Activated CD4-positive, alpha-beta T cell treated with anti-CD3 and anti-CD28 coated beads, Interleukin-2, amount 10 ng/mL, durations not matched to agents 24 days and 14 days (primary cell): ENCODE results near the gene TAS2R30. TPM values are rescaled to one million over a fixed set of nuclear protein-coding genes. Genes with fewer than 3 reads are reported as not detected.
"Not testable (repeated sequence)": the region's sequence is repeated elsewhere in the genome, so short reads cannot be mapped to it uniquely, and the experiment has no call there.

Source experiments
- DNase-seq: peaks from one replicate; pipeline ENCODE4 v3.0.0; 2022
- H3K27ac Mint-ChIP-seq: one replicate; pipeline ENCODE4 v1.8.0; 2022; ENCODE audit warnings: mild to moderate bottlenecking, mixed read lengths
- H3K27me3 Mint-ChIP-seq: one replicate; pipeline ENCODE4 v1.8.0; 2022; ENCODE audit warnings: mixed read lengths
- H3K36me3 Mint-ChIP-seq: one replicate; pipeline ENCODE4 v1.8.0; 2022; ENCODE audit warnings: low read depth, mild to moderate bottlenecking, mixed read lengths
- H3K4me1 Mint-ChIP-seq: one replicate; pipeline ENCODE4 v1.8.0; 2021; ENCODE audit warnings: mixed read lengths
- H3K4me3 Mint-ChIP-seq: one replicate; pipeline ENCODE4 v1.8.0; 2022; ENCODE audit warnings: mild to moderate bottlenecking, moderate library complexity, mixed read lengths
- H3K9me3 Mint-ChIP-seq: one replicate; pipeline ENCODE4 v1.8.0; 2021; ENCODE audit warnings: mixed read lengths
- intact Hi-C: fragments of 100-400 bp; cut with micrococcal nuclease; formaldehyde crosslinking; loops from one replicate; pipeline ENCODE4 v1.15.1; 2023
- total RNA-seq: library from RNA; stranded (reverse); gene quantifications from 2 replicates; pipeline ENCODE4 v1.2.3, GENCODE V29; 2022

The TAS2R30 gene
- total RNA-seq, 1 donor from 2014 or later, result 4.4 TPM

DNA sequence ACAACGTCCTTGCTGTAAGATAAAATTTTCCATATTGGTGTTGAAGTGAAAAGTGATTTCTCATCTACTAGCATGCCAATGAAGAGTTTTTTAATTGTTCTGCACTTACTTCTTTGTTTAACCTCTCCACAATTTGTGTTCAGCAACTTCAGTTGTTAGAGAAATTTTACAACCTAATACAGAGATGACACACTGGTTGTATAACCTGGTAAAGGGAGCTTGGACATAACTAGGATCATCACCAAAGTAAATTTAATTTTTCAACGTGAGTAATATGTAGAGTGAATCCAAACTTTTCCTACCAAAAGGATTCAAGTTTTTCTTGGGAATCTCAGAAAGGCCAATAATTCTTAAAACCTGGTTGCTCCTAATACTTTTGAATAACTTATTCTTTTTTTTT, 28.9 kb downstream of the TAS2R30 start:
- no peak overlapping the region for H3K4me3 Mint-ChIP-seq
- H3K36me3 Mint-ChIP-seq, result peaks cover 53% of the 10 kb centered on the region
- intact Hi-C loops, result no loop called here
- H3K4me1 Mint-ChIP-seq, result peaks cover 15% of the 10 kb centered on the region
- no peaks in the 10 kb centered on the region for H3K27me3 Mint-ChIP-seq
- peaks cover 28% of the 10 kb centered on the region for H3K9me3 Mint-ChIP-seq
- no peak for DNase-seq
- no peak overlapping the region for H3K27ac Mint-ChIP-seq

DNA sequence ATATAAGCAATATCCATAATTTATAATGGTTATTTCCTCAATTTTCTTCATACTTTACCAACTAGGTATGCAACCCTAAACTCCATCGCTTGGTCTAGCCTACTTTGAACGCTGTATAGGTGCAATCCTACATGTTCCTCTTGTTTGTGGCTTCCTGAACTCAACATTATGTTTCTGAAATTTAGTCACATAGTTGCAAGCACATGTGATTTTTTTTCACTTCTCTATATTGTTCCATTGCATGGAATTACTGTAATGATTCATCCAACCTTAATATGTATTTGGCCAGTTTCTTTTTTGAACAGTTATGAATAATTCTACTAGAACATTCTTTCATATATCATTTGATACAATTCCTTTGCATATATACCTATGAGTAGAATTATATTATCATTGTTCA, 39.5 kb downstream of the TAS2R30 start:
- intact Hi-C loops, H3K4me3 Mint-ChIP-seq: not testable (repeated sequence)

DNA sequence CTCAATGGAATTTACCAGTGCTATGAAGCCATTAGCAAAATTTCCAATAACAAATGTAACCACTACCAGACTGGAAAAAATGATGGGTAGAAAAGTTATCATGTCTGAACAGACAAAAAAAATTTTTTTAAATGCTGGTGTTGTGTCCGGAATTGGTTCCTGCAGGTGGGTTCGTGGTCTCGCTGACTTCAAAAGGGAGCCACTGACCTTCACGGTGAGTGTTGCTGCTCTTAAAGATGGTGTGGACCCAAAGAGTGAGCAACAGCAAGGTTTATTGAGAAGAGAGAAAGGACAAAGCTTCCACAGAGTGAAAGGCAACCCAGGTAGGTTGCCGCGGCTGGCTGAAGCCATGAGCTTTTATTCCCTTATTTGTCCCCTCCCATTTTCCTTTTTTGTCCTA, 42.3 kb downstream of the TAS2R30 start, which contains the start of gene TAS2R43:
TAS2R43 (minus strand) TSS at position 186 of the 400 bp plus-strand sequence; CDS start at position 102, 84 bp downstream.
- Mint-ChIP-seq H3K4me1 (no peaks in the 10 kb centered on the region), H3K27ac (no peak within 1 kb of the TSS), H3K9me3 (no peaks in the 10 kb centered on the region), H3K36me3 (peaks cover 18% of the 10 kb centered on the region), H3K4me3 (no peak within 1 kb of the TSS), H3K27me3 (no peaks in the 10 kb centered on the region)
- intact Hi-C loops, result no loop called here
- no peak for DNase-seq

More for the DNA sequence above, 39.5 kb downstream of the TAS2R30 start:
- not testable (repeated sequence) for H3K4me1 Mint-ChIP-seq, H3K27ac Mint-ChIP-seq, DNase-seq, H3K27me3 Mint-ChIP-seq
- peaks cover 25% of the 10 kb centered on the region for H3K36me3 Mint-ChIP-seq
- peaks cover 10% of the 10 kb centered on the region for H3K9me3 Mint-ChIP-seq

DNA sequence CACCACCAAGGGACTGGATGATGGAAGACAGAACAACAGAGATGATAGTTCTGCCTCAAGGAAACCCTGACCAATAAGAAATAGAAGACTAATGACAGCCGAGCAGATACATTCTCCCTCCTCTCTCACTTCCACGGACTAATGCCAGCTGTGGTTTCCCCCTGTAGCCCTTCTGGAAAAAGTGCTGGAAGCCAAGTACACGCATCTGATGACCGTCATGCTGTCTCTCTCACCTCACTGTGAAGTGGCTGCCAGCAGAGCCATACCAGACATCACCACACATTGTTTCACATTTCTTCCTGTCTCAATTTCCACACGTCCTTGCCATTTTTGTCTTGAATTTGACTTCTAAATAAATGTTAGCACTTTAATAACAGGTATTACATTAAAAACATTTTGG, 45.2 kb downstream of the TAS2R30 start:
- H3K27ac Mint-ChIP-seq, result no peak overlapping the region
- H3K27me3 Mint-ChIP-seq, result no peaks in the 10 kb centered on the region
- no peaks in the 10 kb centered on the region for H3K9me3 Mint-ChIP-seq
- H3K36me3 Mint-ChIP-seq, result peaks cover 19% of the 10 kb centered on the region
- no peak for DNase-seq
- intact Hi-C loops, result loop anchor here (5.0 kb wide), 1 partner anchor 83 kb away; the partner anchor contains the start of gene SMIM10L1
- H3K4me1 Mint-ChIP-seq, result peaks cover 5% of the 10 kb centered on the region
- no peak overlapping the region for H3K4me3 Mint-ChIP-seq

DNA sequence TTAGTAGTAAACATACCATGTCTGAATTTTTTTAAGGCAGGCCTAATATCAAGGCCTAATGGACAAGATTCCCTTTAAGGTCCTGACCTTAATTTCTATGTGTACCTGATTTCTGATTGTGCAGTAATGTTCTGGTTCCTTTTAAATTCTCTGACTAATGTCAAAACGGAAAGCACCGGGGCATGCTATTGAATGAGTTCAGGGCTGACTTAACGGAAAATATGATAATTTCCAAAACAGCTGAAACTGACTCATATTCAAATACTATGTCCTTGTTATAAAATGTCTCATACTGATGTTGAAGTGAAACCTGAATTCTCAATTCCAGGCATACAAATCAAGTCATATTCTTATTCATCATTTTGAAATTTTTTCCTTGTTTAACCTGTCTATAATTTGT, 49.0 kb downstream of the TAS2R30 start:
- DNase-seq, result no peak
- H3K4me1 Mint-ChIP-seq, result peaks cover 5% of the 10 kb centered on the region
- H3K4me3 Mint-ChIP-seq, result no peak overlapping the region

More for the DNA sequence above, 49.0 kb downstream of the TAS2R30 start:
- H3K27ac Mint-ChIP-seq, result peak overlapping the region; percentile 63
- intact Hi-C loops, result loop anchor here (2.0 to 5.0 kb wide), 2 partner anchors 49 to 87 kb away; partner anchors contain the start of genes SMIM10L1 and TAS2R30
- H3K9me3 Mint-ChIP-seq, result peaks cover 8% of the 10 kb centered on the region
- peaks cover 22% of the 10 kb centered on the region for H3K36me3 Mint-ChIP-seq
- H3K27me3 Mint-ChIP-seq, result no peaks in the 10 kb centered on the region

Other genes with a start within 250 kb of the TAS2R30 start
- 1.1 and 1.3 TPM in 2 replicates for gene TAS2R13, start 225.1 kb downstream of the TAS2R30 start, total RNA-seq
- gene PRH2, start 205.4 kb downstream of the TAS2R30 start, total RNA-seq, result not detected in 2 replicates
- gene TAS2R14, start 195.4 kb downstream of the TAS2R30 start, total RNA-seq, result 2.7 and 3.5 TPM in 2 replicates
- gene TAS2R50, start 147.7 kb downstream of the TAS2R30 start, total RNA-seq, result 0.56 and 1.0 TPM in 2 replicates
- gene TAS2R20, start 136.3 kb downstream of the TAS2R30 start, total RNA-seq, result 2.0 and 2.1 TPM in 2 replicates
- gene TAS2R19, start 112.0 kb downstream of the TAS2R30 start, total RNA-seq, result 2.9 and 3.9 TPM in 2 replicates
- 3.5 and 4.3 TPM in 2 replicates for gene TAS2R31, start 103.2 kb downstream of the TAS2R30 start, total RNA-seq
- gene TAS2R46, start 72.3 kb downstream of the TAS2R30 start, total RNA-seq, result 1.3 and 2.2 TPM in 2 replicates
- 1.2 and 1.3 TPM in 2 replicates for gene TAS2R43, start 42.3 kb downstream of the TAS2R30 start, total RNA-seq
- 9.5 and 10.1 TPM in 2 replicates for gene SMIM10L1, start 36.5 kb upstream of the TAS2R30 start, total RNA-seq
- gene TAS2R42, start 52.3 kb upstream of the TAS2R30 start, total RNA-seq, result not detected in 2 replicates
- gene PRB3, start 135.1 kb upstream of the TAS2R30 start, total RNA-seq, result not detected in 2 replicates
- gene PRB4, start 175.8 kb upstream of the TAS2R30 start, total RNA-seq, result not detected in 2 replicates